DMS53 treated with DMSO at 0.1 percent for 48 hours (cell line): ENCODE results near the gene DNAH11.
"Not testable (repeated sequence)": the region's sequence is repeated elsewhere in the genome, so short reads cannot be mapped to it uniquely, and the experiment has no call there.

Experiments used
- DNase-seq: peaks from one replicate; lab custom pipeline; 2025; ENCODE audit not compliant: unreplicated experiment; lab: John Stamatoyannopoulos, UW

The DNAH11 gene

DNA sequence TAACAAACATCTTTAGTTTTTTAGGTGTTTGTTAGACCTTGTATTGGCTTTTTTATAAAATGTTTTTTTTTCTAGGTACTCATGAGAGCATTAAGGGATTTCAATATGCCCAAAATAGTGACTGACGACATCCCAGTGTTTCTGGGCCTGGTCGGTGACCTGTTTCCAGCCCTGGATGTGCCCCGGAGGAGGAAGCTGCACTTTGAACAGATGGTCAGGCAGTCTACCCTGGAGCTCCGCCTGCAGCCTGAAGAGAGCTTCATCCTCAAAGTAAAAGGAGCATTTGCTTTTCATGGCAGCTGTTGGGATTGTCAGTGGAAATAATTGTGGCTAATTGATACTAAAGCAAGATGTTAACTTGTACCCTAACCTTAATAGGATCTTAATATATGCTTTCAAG, 161.5 kb downstream of the DNAH11 start:
- no peak for DNase-seq

DNA sequence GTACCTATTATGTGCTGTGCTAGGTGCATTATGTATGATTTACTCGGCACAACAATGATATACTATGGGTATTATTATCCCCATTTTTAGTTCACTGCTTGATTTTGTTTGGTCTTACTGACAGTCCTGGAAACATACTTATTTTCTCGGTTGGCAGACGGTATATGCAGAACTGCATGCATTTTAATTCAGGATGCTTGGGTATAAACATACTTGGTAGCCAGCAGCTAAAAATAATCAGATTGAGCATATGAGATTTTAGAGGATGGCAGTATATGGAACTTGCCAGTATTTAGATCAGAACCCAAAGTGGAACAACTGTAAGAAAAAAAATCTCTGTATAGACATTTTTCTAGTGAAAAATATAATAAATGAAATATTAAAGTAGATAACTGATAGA, 163.3 kb downstream of the DNAH11 start:
- DNase-seq = no peak

DNA sequence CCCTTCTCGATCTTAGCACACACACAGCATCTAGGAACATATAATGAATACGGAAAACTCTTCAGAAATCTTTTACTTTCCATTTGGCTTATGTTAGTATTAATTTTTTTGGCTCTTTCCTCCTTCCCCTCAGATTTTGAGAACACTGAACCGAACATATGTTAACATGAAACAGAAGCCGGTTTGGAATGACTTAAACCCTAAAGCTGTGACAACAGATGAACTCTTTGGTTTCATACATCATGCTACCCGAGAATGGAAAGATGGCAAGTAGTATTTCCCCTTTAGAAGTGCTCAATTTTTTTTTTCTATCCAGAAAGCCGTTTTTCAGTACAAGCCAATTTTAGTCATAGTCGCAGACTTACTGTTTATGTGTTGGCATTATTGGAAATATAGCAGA, 164.7 kb downstream of the DNAH11 start:
- no peak for DNase-seq

DNA sequence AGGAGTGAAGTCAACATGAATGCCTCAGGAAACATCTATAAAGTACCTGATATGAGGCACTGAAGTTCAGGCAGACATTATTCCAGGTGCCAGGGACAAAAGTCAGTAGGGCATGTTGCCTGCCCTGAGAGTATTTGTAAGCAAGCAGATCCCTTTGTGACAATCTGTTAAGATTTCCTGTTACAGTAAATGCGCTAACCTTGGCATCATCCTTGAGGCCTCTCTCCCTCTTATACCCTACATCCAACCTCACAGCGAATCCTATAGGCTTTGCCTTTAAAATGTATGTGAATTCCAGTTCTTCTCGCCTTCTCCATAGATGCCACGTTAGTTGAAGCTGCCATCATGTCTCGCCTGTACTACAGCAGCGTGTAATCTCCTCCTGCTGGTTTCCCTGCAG, 165.3 kb downstream of the DNAH11 start:
- DNase-seq = no peak

DNA sequence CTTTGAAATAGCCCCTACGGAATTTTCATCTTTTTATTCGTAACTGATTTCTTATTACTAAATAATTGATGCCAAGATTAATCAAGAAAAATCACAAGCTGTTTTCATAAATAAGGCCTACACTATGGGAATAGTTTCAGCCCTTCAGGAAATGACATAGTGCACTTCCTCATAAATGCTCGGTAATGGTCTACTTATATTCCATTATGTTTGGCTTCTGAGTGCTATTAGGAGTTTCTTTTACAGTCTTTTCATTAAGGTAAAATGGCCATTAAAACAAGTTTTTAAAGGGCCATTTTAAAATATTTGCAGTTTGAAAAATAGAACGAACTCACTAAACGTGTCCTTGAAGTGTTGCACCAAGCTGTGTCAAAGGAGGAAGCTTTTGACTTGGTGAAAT, 174.5 kb downstream of the DNAH11 start:
- no peak for DNase-seq

DNA sequence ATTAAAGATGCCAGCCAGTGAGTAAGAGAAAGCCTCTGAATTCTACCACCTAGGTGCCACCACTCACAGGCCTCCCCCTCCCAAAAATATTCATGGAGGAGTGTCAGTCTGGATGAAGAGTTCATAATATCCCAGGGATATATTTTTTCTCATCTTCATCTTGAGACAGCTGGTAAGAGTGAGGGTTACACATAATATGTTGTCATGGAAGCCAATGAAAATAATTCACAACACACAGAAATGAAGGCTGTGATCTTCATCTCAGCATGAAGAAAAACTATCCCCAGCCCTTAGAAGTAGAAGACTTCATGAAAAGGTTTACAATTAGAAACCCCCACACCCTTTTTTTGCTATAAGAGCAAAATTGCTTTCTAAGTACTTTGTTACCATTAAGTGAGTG, 175.6 kb downstream of the DNAH11 start:
- no peak for DNase-seq

DNA sequence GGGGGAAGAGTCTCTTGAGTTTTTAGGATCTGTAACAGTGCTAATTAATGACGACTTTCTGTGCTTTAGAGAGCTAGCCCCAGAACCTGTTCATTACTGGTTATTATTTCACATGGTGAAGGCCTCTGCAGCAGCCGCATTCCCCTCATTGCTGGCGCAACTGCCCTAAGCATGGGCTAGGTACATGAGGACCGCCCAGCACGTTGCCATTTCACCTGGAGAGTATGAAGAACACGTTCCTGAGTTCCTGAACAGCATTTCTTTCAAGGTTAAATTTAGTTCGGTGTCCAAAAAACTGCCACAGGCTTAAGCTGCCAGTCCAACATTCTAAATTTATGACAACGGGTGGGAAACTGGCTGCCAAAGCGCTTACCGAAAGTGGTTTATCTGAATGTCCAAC, 177.0 kb downstream of the DNAH11 start:
- no peak for DNase-seq

DNA sequence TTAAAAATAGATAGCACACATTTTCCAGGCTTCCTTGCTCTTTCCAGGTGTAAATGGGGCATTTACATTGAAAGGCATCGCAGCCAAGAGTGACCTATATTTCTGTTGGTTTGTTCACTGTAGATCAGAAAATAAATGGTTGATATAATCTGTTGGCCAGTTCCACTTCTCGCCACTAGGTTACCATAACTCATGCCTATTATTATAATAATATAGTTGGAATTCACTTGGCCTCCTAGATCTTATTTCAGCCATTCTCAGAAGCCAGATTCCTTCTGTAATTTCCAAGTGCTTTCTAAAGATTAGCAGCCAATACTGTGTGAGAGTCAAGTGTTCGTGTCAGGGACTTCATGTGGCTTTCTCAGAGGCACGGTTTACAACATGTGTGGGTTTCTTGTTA, 179.5 kb downstream of the DNAH11 start:
- no peak for DNase-seq

DNA sequence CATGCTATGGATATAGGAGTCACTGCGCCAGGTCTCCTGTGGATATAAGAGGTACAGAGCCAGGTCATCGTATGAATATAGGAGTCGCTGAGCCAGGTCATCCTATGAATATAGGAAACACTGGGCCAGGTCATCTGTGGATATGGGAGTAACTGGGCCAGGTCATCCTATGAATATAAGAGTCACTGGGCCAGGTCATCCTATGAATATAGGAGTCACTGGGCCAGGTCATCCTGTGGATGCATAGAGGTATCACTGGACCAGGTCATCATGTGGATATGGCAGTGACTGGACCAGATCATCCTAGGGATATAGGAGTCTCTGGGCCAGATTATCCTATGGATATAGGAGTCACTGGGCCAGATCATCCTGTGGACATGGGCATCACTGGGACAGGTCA, 181.7 kb downstream of the DNAH11 start:
- no peak for DNase-seq

DNA sequence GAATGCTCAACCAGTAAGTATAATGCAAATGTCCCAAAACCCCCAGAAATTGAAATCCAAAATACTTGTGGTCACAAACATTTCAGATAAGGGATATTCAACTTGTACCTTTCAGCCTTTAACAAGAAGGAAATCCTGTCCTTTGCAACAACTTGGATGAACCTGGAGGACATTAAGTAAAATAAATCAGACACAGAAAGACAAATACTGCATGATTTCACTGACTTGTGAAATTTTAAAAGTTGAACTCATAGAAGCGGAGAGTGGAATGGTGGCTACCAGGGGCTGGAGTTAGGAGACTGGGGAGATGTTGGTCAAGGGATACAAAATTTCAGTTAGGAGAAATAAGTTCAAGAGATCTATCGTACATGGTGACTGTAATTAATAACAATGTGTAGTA, 187.6 kb downstream of the DNAH11 start:
- no peak for DNase-seq

DNA sequence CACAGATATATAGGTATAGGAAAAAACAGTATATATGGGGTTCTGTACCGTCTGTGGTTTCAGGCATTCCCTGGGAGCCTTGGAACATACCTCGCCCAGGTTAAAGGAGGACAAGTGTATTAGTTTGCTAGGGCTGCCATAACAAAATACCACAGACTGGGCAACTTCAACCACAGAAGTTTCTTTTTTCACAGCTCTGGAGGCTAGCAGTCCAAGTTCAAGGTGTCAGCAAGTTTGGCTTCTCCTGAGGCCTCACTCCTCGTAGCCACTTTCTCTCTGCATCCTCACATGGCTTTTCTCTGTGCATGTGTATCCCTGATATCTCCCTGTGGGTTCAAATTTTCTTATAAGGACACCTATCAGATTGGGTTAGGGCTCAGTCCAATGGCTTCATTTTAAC, 189.1 kb downstream of the DNAH11 start:
- no peak for DNase-seq

DNA sequence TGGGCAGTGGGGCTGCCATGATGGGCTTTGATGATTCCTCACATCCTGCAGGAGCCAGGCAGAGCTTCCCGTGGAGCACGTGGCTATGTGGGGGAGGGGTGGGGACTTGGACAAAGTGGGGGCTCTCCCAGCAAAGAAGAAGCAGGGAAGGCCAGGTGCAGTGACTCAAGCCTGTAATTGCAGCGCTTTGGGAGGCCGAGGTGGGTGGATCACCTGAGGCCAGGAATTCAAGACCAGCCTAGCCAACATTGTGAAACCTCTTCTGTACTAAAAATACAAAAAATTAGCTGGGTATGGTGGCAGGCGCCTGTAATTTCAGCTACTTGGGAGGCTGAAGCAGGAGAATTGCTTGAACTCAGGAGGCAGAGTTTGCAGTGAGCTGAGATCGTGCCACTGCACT, 190.1 kb downstream of the DNAH11 start:
- not testable (repeated sequence) for DNase-seq

DNA sequence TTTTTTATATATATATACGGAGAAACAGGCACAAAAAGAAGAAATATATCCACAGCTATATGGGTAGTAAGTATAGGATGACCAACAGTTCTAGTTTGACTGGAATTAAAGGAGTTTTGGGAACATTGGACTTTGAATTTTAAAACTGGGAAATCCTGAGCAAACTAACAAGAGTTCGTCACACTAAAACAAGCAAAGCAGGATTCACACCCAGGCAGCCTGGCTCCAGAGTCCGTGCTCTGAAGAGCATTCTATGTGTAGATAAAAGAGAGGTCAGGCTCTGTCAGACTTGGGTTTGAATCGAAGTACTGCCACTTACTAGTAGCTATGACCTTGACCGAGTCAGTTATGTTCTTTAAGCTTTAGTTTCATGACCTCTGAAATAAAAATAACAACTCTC, 191.0 kb downstream of the DNAH11 start:
- DNase-seq = no peak

DNA sequence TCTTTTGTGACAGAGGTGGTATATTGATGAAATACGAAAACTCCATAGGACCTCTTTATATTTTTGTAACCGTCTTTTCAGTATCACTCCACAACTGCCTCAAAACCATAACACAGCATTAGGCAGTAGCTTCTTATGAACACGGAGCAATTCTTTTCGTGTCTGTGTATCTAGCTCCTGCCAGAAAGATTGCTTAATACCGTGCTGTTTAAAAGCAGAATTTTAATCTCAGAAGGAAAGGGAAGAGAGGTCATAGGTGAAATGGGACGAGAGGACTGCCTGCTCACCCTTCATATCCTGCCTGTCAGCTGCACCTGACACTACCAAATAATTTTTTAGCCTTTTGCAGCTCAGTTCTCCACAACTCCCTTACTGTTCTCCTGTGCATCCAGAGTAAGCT, 200.7 kb downstream of the DNAH11 start:
- no peak for DNase-seq

DNA sequence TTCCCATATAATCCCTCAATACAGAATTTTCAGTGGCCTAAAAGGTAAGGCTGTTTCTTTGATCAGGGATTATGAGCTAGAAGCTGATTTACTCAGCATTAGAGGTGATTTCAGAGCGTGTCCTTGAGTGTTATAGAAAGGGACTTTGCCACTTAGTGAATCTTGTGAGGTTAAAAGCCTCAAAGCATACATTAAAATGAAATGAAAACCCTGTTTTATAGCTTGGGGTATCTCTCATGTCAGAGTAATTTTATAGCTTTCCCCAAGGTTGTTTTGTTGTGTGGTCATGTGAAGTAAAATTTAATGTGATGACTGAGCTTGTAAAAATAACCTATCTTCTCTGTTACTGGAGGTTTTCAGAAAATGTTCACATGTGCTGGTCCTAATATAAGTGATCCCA, 204.1 kb downstream of the DNAH11 start:
- DNase-seq = no peak

DNA sequence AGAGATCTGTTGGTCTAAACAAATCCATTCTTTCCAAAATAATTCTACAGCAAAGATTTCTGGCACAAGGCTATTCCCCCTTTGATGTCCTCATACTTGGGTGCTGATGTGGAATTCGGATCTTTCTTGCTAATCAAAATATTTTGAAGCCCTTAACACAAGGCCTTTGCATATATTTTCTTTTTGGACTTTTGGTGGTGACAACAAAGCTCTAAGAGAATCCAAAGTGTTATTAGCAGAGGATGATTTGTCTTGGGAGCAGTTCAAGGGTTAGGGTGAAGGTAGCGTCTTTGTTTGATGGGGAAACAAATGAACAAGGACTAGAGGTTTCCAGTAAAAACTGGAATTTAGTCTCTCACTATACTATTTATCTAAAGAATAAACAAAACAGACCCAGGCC, 205.0 kb downstream of the DNAH11 start:
- DNase-seq = no peak

DNA sequence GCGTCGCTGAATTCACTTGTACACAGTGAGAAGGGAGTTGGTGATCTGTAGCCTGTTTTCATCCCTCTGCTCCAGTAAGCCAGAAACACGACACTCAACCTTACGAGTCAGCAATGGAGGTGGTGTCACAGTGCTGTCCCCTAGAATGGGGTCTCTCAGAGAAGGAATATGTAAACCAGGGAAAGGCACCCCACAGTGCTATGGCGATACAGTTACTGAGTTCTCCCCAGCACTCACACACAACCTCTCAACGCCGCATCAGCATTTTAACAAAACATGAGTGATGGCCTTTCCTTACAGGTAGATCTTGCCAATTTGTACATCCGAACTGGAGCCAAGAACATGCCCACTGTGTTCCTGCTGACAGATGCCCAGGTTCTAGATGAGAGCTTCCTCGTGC, 206.5 kb downstream of the DNAH11 start:
- no peak for DNase-seq

DNA sequence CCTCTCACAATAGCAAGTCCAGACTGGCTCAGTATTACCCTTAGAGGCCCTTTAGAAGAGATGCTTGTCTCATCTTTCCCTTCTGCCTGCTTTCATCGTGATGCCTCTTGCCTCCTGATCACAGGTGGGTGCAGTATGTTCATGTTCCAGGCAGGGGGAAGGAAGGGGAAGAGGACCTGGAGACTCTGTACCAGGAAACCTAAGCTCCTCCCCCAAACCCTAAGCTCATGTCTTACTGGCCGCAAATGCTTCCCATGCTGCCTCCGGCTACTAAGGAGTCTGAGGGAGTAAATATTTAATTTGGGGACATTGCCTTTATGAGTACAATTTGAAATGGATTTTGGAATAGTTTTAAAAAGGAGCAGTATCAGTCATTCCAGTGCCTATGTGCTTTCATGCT, 210.2 kb downstream of the DNAH11 start:
- DNase-seq = no peak

DNA sequence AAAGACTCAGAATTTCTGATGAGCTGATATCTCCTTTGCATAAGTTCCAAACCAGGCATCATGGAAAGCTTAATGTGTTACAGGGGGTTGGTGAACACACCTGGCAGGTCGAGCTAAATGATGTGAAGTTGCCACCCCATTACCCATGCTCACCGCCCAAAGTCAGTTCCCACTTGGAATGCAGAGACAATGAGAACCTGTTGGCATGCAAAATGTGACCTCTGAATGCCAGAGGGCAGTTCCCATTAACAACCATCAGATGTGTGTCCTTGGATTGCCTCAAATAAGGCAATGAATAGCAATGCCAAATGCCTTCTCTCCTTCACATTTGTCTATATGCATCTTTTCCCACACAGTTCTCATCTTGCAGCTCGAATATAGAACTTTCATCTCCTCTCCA, 212.1 kb downstream of the DNAH11 start:
- no peak for DNase-seq

DNA sequence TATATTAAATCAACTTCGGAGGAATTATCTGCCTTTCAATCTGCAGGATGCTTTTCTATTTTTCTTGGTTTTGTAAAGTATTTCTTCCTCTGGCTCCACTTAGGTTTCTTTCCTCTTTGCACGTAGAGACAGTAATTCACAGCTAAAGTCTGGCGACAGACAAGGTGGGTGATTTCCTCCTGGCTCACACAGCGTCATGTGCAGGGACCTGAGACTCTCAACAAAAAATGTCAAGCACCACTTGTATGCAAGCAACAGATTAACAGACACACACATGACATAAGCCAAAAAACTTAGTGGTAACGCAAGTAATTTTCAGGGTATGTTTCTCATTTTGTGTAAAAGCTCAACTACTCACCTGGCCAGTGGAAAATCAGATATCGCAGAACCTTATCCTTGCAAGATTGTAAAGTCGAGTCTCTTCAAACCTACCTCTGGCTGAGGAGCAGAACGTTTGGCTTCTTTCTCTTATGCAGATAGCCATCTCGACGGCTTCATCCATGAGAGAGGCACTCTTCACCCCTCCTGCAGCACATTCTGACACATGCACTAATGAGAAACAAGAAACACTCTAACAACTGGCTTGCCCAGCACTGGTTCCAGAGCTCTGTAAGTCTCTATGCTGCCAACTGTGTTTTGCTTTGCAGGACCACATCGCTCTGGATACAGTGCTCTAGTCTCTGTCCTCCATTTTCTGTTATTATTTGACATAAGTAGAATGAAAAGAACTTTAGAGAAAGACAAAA, 214.9 kb downstream of the DNAH11 start:
- DNase-seq = no peak

DNA sequence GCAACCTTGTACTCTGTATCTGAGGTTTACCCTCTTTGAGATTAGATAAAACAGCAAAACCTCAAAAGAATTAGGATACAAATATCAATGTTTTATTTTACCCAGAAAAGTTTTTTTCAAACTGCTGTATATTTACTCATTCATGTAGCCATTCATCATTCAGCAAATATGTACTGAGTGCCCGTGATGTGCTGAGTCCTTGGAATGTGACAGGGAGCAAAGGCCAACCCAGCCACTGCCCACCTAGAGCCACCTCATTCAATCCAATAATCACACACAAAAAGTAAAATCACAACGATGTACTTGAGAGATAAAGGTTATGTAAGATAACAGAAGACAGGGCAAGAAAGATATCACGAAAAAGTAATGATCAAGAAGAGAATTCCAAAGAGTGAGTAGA, 215.4 kb downstream of the DNAH11 start:
- no peak for DNase-seq

DNA sequence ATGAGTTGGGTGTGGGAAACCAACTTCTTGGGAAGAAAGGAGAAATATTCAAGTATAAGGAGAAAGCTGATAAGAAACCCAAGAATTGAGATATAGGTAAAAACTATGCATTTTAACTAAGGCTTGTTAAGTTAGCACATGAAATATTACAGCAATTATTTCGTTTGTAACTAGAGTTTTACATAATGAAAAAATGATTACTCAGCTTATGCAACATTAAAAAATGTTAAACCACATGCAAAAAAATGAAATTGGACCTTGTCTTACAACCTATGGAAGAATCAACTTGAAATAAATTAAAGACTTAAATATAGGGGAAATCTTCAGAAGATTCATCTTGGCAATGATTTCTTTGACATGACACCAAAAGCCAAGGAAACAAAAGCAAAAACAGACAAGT, 219.6 kb downstream of the DNAH11 start:
- DNase-seq = no peak

DNA sequence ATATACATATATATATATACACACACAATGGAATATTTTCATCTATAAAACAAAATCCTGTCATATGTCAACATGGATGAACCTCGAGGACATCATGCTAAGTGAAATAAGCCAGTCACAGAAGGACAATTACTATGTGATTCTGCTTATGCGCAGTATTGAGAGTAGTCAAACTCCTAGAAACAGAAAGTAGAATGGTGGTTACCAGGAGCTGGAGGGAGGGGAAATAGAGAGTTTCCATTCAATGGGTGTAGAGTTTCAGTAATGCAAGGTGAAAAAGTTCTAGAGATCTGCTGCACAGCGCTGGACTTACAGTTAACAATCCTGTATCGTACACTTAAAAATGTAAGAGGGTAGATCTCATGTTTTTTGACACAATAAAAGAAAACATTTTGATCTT, 221.0 kb downstream of the DNAH11 start:
- DNase-seq = no peak

DNA sequence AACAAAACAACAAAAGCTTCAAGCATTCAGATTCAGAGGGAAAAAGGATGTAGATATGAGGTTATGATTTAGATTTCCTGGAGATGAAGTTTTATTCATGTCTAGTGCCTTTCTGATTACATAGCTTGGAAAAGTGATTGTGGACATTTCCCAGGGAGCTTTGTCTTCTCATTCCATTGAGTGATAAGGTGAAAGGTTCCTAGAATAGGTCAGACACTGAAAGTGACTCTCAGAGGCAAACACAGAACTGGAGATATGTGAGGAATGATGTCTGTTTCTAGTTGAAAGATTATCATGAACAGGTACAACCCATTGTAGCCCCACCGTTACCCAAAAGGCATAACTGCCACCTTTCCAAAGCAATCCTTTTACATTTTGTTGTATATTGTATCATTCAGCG, 223.4 kb downstream of the DNAH11 start:
- no peak for DNase-seq
